Activated effector memory CD4-positive, alpha-beta T cell treated with anti-CD3 and anti-CD28 coated beads, Interleukin-2, amount 50 U/mL, for 16 hours (primary cell): ENCODE measurements around the gene KRTAP19-8.

Experiments
- DNase-seq: peaks from one replicate; pipeline ENCODE4 v3.0.0-alpha.2; 2020

Gene KRTAP19-8

DNA sequence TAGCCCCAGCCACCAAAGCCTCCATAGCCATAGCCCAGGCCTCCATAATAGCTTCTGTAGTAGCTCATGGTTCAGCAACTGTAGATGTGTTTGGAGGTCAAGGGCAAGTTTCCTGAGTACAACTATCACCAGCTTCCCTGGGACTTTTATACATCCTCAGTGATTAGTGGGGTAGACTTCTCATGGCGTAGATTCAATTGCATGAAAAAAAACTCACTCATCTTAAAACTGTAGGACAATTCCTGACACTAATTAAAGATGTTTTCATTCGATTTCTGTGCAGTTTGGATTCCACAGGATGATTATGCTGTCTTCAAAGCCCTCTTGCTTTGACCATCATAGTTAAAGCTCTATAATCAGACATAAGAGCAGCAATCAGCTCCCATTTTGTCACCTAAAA is at the start of gene KRTAP19-8:
TSS of gene KRTAP19-8 (minus strand) at position 101 of the 400 bp plus-strand sequence. CDS start at position 68, 33 bp downstream.
- DNase-seq, result no peak

DNA sequence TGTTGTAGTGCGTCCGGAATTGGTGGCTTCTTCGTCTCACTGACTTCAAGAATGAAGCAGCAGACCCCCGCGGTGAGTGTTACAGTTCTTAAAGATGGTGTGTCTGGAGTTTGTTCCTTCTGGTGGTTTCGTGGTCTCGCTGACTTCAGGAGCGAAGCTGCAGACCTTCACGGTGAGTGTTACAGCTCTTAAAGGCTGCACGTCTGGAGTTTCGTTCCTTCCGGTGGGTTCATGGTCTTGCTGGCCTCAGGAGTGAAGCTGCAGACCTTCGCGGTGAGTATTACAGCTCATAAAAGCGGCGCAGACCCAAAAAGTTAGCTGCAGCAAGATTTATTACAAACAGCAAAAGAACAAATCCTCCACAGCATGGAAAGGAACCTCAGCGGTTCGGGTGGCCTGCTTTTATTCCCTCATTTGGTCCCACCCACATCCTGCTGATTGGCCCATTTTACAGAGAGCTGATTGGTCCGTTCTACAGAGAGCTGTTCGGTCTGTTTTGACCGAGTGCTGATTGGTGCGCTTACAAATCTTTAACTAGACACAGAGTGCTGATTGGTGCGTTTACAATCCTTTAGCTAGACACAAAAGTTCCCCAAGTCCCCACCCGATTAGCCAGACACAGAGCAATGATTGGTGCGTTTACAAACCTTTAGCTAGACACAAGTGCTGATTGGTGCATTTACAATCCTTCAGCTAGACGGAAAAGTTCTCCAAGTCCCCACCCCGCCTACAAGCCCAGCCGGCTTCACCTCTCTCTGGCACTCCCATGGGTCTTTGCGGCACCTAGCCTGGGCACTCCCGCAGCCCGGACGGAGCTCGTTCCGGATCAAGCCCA is 49.6 kb upstream of the KRTAP19-8 start:
- no peak for DNase-seq

- no peak for DNase-seq
Observed at GRCh38 chr21:31084689-31085088, 46.4 kb upstream of the KRTAP19-8 start.

- DNase-seq, result no peak
Observed at GRCh38 chr21:31078796-31079195, 40.5 kb upstream of the KRTAP19-8 start.

GRCh38 chr21:31078216-31078615 is 39.9 kb upstream of the KRTAP19-8 start:
- DNase-seq, result no peak

GRCh38 chr21:31075848-31076247 is 37.6 kb upstream of the KRTAP19-8 start:
- no peak for DNase-seq

- DNase-seq, result no peak
Observed at GRCh38 chr21:31072533-31072932, 34.3 kb upstream of the KRTAP19-8 start.

- no peak for DNase-seq
Observed at GRCh38 chr21:31064803-31065202, 26.5 kb upstream of the KRTAP19-8 start.

DNA sequence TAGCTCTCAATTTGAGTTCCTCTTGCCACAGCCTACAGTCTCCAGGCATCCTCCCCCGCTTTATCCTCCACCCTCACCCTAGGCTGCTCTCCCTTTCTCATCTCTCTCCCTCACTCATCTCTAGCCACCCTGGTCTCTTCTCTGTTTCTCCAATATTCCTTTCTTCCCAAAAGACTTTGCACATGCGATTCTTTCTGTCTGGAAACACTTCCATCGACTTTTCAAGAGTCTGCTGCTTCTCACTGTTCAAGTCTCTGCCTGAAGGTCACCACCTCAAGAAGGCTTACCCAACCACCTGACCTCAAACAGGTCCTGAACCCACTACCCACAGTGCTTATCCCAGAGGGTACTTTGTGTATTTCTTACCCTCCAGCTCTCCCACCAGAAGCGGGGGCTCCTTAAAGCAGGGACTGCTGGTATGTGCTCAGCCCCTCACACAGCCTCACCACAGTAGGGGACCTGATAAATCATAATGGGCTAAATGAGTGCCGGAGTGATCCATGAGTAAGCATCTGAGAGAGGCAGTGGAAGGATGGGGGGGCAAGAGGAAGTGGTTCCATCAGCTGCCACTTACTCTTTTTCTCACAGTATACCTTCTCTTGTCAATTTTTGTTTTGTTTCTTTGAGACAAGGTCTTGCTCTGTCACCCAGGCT is 14.3 kb upstream of the KRTAP19-8 start:
- DNase-seq, result no peak

- DNase-seq, result no peak
Observed at GRCh38 chr21:31050577-31051157, 12.4 kb upstream of the KRTAP19-8 start.

- DNase-seq, result no peak
Observed at GRCh38 chr21:31045841-31046240, 7.6 kb upstream of the KRTAP19-8 start.

DNA sequence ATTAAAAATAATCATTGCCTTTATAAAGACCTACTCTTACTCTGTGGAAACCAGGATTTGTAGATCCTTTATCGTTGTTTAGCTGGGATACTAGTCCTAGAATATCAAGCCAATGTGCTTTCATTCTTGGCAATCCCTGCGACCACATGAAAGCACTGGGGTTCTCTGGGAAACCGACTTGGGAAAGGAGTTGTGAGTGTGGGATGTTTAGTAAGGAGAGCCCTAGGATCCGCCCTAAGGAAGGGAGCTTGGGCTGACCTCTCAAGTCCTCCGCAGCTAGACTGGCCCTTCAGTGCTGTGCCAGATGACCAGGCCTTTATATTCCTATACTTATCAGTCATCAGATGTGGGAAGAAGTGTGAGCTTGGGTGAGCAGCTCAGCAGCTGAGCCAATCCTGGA is 5.2 kb upstream of the KRTAP19-8 start:
- no peak for DNase-seq

DNA sequence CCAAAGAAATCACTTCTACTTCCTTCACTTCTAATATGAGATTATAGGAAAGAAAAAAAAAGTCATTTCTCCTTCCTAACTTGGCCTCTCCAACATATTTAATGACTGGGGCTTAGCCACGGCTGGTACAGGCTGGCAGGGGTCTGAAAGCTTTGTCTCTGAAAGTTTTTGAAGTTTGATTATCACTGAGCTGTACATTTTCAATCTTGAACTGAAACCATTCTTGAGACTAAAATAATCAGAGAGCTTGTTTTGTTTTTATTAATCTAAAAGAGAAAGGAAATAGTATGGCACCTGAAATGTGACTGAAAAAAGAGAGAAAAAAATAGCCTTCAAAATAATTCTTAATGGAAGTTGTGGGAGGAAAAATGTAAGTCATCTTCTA is 3.8 kb upstream of the KRTAP19-8 start:
- no peak for DNase-seq

GRCh38 chr21:31041295-31042079 is 3.2 kb upstream of the KRTAP19-8 start:
- no peak for DNase-seq

- DNase-seq, result no peak
Observed at GRCh38 chr21:31034378-31034777, 3.9 kb downstream of the KRTAP19-8 start.

DNA sequence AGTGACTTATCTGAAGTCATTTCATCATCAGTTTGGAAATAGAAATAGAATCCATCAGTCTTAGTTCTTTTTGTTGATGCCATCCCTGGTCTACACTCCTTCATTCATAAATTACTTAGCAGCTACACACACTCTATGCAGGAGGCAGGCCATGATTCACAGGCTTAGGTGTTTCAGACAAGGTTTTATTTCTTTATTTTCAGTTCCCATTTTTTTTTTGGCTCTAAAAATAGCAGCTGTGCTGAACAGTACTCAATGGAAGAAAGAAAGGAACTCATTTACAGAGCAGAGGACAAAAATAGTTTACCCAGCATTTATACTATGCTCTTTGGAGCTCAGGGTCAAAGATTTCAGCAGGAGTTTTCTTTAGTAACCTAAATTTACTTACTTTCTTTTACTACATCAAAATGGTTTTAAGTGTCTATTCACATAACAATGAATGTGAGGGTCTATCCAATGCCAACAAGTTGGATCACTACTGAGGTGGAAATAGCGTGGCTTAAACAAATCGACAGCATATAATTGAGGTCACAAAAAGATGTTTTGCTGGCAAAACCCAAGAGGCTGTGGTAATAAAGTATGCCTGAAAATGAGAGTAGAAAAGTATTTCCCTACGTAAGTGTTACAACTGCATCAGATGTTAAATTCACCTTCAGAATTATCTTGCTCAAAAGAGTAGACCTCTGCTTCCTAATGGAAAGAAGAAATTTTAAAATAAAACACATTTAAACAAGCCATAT is 7.7 kb downstream of the KRTAP19-8 start:
- no peak for DNase-seq

GRCh38 chr21:31023680-31024079 is 14.6 kb downstream of the KRTAP19-8 start:
- DNase-seq, result no peak

DNA sequence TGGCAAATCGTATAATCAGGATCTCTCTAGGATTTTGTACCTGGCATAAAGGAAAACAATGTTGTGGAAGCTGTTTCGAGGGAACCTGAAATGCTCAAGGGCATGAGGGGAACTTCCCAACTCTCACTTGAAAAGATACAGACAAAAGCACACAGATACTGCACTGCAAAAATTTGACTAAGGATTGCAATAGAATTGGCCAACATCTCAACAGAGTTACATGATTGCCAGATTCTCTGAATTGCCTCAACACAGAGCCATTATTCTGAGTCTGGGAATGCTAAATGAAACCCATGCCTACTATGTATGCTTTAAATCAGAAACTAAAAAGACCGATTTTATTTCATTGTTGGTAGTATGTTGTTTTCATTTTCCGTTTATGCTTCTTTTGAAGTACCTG is 16.0 kb downstream of the KRTAP19-8 start:
- no peak for DNase-seq

GRCh38 chr21:31018232-31018631 is 20.0 kb downstream of the KRTAP19-8 start:
- DNase-seq, result no peak

- DNase-seq, result no peak
Observed at GRCh38 chr21:31014891-31015290, 23.4 kb downstream of the KRTAP19-8 start.

DNA sequence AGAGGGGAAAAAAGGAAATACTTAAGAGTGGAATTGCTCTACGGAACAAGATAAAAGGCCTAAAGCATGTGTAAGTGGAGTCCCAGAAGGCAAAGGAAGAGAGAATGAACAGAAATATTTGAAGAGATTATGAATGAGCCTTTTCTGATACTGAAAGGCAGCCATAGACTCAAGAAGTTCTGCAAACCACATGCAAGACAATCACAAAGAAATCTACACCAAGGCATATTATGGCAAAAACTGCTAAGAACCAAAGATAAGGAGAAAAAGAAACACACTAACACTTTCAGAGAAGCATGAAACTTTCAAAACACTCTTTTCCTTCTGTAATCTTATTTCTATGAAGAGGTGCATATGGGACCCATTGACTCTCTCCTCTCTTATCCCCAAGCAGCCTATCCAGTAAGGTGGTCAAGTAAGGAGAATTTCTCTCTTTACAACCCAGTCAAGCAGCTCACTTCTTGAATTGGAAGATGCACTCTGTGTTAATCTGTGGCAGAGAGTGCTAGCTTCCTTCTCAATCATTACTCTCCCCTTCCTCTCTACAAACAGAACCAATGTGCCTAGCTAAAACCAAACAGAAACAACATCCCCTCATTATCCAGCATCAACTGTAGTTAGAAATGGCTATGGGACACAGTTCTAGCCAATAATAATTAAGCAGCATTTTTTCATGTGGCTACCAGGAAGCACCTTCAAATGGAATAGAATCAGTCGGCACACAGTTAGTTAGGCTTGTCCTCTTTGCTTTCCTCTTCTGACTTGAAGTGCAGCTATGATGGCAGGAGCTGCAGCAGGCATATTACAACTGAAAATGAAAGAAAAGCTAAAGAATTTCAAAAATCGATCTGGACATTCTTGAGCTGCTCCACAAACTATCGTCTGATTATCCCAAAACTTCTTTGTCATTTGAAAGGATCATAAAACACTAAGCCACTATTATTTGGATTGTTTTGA is 25.9 kb downstream of the KRTAP19-8 start:
- no peak for DNase-seq
